Hindlimb muscle (tissue), 1 donor: ENCODE measurements around the gene GINS2. TPM values are rescaled to one million over a fixed set of nuclear protein-coding genes. Genes with fewer than 3 reads are reported as not detected.

Experiments used
- DNase-seq: peaks from one replicate; pipeline ENCODE4 v3.0.0-alpha.2; 2013
- polyA plus RNA-seq: library from polyadenylated mRNA; unstranded; fragments of 120-200 nt; gene quantifications from one replicate; pipeline ENCODE4 v1.2.1, GENCODE V29; 2013; ENCODE audit not compliant: insufficient read length

GINS2 gene
- polyA plus RNA-seq, 1 donor: 6.5 TPM

DNA sequence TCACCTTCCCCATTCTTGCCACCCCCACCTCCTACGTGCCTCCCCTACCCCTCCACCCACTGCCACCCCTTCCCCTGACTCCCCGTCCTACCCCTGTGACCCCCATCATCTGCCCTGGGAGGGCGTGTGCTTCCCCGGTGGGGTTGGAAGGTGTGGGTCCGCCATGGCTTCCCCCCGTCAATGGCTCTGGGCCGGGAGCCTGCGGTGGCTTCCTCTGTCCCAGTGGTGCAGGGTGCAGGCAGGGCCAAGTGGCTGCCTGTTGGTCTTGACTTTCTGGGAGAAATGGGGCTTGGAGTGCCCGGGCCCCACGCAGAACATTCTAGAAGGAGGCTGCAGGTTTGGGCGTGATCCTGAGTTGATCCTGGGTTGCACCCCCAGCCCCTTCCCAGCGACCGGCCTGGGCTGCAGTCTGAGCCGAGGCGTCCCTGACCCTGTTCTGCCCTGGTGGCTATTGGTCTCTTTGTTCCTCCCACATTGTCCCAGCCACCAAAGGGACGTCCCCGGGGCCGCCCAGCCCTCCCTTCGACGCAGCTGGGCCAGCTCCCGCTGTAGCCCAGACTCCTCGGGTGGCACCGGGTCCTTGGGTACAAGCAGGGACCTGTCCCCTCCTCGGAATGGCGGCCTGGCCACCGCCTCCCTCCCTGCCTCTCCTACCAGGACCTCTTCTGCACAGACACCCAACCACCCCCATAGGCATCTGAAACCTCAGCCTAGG is 49.9 kb downstream of the GINS2 start:
- no peak for DNase-seq

DNA sequence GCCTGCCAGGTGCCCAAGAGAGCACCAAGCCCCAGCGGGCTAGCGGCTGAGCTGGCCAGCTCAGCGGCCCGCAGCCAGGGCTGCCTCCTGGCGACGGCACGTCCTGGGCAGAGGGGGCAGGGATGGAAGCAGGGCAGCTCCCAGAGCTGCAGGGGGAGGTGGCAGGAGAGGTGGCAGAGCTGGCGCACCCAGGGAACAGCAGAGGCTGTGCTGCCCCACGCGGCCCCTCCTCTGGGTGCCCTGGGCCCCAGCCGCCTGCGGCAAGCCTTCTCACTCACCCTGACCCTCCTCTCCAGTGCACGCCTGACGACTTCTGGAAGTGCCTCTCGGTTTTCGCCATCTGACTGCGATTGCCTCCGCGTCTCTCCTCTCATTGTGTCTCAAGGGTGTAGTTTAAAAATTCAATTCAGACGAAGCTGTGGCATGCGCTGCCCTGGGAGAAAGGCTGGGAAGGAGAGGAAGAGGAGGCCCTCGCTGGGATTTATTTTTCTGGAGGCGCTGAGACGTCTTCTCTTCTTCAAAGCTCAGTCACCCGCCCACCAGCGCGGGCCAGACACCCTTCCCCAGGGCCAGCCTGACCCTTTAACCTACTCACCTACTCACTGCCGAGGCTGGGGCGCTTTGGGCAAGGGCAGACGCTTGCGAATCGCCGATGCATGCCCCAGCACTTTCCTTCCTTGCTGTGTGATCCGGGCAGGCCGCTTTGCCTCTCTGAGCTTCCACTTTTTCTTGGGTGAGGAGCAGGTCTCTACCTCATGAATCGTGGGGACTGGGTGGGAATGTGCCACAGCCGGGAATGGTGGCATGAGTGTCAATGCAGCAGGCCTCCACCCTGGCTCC is 50.7 kb downstream of the GINS2 start:
- no peak for DNase-seq

DNA sequence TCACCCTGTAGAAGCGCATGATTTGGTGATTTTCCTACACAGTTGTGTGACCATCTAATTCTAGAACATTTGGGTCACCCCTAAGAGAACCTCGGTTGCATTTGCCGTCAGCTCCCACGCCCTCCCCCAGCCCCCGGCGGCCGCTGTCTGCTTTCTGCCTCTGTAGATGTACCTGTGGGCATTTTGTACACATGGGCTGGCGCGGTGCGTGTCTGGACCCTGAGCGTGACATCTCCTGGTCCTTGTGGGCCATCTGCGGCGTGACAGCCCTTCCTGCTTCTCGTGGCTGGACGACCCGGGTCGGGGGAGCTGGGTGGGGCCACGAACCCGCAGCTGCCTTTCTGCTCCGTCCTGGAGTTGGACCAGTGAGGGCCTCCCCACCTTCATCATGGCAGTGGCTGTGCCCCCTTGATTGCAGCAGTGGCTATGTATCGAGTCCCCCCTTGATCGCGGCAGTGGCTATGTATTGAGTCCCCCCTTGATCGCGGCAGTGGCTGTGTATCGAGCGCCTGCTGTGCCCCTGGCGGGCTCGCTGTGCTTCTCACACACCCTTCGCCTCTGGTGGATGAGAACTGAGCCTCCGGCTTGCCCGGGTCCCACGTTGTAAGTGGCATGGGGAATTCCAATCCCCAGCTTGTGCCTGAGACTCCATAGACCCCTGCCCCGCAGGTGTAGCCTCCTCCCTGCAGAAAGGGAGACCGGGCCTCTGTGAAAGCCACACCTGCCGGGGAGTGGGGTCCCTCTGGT is 51.5 kb downstream of the GINS2 start:
- no peak for DNase-seq

DNA sequence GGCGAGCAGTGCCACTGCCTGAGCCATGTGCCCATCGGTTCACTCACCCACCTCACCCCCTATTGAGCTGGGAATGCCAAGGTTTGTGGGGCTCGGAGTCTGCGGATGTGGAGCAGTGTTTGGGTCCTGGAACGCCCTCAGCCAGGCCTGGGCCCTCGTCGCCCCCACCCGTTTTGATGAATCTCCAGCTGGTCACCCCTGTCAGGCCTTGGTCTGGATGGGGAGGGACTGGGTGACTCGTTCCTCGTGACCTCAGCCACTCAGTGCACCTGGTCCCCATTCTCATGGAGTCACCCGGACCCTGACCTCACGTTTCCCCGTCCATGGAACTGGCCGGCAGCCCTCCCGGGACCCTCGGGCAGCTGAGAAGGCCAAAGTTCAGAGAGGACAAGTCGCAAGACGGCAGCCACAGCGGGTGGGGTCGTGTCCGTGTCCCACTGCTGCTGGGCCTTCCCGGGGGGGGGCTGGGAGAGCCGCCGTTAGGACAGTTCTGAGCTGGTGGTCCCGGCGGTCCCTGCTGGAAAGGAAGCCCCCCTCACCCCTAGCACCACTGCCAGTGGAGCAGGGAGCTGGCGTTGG is 52.4 kb downstream of the GINS2 start:
- DNase-seq: no peak

DNA sequence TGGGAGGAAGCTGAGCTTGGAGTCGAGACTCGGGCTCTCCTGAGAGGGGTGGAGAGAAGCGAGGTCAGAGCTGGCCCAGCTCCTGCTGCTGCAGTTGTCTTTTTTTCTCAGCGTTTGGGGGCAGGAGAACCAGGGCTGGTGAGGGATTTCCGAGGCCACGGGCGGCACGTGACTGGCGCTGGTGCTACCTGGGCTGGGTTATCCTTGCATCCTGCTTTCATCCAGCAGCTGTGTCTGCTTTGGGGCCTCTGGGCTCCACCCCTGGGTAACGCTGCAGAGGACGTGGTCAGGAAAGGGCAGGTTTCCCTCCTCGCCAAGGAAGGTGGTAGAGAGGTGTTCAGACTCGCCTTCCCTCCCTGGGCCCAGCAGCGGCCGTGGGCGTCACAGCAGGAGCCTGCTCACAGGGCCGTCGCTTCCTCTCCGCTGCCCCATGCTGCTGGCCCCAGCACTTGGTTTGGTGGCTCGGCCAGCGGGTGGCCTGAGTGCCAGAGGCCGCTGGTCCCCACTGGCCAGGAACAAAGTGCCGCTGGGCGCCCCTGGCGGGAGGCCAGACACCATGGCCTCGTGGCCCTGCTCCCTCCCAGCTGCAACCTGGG is 53.1 kb downstream of the GINS2 start:
- no peak for DNase-seq

DNA sequence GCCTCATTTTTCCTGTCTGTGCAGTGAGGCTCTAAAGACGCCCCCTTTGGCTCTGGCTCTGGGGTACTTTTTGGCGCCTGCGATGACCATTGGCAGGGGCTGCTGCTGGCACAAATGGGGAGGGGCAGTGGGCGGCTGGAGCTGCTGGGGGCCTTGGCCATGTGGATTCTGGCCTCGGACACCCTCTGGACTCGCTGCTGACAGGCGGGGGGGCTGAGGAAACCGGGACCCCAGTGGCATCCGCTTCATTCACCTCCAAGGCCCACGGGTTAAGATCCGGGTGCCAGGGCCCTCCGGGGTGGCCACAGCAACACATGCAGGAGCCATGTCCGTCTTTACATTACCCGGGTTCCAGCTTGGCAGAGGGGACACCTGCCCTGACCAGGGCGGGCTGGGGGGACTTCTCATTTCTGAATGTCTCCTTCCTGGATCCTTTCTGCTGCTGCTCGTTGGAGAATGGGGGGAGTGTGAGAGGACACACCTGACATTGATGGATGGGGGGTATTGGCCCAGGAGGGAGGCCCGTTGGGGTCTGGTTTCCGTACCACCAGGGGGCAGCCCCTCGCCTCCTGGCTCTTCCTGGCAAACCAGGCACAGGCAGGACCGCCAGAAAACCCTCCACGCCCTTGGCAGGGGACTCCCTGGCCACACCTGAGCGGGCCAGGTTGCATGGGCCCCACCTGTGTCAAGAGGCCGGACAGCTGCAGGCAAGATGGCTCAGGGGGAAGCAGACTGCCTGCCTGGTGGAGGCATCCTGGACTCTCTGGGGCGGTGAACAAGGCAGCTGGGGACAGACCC is 53.8 kb downstream of the GINS2 start:
- no peak for DNase-seq

DNA sequence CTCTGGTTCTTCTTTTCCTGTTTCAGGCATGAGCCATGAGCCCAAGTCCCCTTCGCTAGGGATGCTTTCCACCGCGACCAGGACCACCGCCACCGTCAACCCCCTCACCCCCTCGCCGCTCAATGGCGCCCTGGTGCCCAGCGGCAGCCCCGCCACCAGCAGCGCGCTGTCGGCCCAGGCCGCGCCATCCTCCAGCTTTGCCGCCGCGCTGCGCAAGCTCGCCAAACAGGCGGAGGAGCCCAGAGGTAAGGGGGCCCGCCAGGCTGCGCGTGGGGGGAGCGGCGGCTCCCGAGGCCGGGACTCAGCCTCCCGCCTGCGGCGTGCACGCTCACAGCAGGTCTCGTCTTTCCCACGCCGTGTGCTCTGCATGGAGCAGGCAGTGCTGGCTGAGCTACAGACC is 54.9 kb downstream of the GINS2 start:
- DNase-seq: no peak

DNA sequence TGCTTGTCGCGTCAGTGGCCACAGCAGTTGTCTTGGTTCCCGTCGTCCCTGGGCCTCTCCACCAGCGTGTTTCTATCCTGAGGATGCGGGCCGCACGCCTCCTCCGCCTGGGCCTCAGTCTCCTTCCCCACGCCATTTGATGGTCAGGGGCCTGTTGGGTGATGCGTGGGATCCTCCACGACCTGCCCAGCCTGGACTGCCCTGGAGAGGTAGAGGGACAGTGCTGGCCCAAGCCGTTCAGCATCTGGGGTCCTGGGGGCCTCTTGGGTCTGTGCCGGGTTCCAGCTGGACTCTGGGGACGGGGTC is 55.4 kb downstream of the GINS2 start:
- no peak for DNase-seq

DNA sequence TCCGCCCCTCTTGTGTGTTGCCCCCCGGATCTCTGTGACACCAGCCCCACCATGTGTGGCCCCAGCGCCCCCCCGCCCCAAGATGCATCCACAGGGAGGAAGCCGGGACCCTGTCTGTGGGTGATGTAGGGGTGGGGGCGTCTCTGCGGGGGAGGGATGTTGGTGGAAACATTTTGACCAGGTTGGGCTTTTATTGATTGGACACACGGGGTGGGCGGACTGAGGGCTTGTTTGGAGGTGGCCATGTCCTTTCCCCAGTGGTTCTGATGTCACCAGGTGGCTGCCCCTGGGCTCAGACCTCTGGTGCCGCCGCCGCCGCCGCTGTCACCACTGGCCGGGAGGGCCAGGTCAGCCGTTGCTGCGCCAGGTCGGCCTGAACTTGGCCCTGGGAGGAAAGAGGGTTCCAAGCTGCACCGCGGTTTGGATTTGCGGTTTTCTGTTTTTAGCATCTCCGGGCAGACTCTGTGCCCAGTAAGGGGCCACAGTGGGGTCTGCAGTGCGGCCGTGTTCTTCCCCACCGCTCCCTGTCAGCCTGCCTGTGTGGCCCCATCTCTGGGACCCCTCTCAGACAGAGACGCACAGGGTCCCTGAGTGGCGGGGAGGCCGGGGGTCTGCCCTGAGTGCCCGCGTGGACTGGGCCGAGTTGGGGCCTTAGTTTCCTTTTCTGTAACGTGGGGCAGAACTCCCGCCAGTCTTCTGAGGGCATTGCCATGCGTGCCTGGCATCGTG is 55.9 kb downstream of the GINS2 start:
- no peak for DNase-seq

DNA sequence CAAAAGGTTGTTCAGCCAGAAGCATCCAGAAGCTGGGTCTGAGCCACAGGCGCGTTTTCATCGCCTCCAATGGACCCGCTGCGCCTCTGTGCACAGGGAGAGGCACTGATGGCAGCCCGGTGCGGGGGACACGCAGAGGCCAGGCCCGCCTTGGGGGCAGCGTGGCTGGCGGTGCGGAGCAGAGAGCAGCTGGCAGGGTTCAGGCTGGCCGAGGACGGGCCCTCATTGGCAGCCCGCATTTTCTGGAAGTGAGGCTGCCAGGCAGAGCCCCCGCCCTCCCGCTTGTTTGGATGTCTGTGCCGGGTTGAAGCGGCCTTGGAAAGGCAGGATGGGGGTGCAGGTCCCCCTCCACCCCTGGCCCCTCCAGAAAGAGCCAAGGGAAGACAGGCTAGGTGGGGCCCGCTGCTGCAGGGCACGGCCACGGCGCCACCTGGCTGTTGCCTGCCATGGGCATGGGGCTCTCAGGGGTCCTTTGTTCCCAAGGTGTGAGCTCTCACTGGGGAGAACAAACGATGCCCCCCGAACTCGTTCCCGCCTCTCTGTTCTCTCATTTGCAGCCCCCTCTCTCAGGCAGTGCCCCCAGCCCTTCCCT is 56.9 kb downstream of the GINS2 start:
- DNase-seq: no peak

DNA sequence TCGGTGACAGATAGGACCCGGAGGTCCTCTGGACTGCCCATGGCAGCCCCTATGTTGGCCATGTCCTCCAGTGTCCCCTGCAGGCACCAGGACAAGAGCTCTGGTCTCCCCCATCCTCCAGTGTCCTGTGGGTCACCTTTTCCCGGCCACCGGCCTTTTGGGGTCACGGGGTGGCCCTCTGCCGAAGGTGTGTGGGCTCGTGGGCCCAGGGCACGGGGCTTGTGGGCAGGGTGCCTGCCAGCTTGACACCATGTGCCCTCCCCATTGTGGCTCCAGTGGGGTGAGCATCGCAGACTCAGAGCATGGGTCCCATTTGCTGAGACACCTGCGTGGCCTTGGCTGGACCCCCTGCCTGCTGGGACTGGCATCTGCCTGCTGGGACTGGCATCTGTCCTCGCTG is 57.5 kb downstream of the GINS2 start:
- no peak for DNase-seq

DNA sequence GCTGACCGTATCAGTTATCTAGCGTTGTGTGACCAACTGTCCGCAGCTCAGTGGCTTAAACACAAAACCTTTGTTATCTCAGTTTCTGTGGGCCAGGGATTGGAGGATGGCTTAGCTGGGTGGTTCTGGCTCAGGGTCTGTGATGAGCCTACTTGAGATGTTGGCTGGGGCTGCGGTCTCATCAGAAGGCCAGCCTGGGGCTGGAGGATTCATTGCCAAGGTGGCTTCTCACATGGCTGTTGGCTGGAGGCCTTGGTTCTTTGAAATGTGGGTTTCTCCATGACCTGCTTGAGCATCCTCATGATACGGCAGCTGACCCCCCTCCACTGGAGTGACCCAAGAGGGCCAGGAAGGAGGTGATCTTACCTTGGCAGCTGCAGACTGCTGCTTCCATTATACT is 58.9 kb downstream of the GINS2 start:
- DNase-seq: no peak

DNA sequence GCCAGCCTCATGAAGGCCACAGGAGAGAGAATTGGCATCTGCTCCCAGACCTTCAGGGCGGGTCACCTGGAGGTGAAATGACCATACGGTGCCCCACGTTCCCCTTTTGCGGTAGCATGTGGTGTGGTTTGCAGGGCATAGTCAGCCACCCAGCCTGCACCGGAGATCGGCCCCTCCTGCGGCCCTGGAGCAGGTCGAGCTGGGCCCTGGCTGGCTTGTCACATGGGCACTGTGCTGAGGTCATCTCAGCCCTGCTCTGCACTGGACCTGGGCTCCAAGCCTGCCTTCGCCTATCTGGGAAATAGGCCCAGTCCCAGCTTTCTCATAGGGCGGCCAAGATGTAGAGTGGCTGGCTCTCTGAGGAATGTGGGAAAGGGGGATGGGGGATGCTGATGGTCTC is 59.4 kb downstream of the GINS2 start:
- no peak for DNase-seq

DNA sequence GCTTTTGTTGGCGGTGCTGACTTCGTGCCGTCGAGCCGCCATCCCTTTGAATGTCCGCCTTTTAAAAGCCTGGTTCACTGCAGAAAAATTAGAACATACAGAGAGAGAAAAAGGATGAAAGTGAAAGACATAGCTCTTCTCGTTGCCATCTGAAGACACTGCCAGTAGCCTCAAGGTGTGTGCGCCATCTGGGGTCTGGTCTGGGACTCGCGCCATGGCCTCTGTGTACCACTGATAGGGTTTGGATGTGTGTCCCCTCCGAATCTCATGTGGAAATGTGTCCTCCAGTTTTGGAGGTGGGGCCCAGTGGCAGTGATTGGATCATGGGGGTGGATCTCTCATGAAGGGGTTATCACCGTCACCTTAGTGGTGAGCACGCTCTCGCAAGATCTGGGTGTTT is 60.1 kb downstream of the GINS2 start:
- DNase-seq: no peak

DNA sequence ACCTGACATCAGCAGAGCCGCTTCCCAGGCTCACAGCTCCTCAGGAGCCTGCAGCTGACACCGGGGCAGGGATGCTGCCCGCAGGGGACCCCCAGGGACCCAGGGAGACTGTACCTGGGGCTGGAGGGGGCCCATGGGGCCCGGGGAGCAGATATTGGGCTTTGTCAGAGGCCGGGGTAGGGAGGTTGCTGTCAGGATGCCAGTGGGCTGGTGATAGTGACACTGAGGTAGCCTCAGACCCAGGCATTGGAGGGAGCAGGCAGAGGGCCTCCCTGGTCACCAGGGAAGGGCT is 60.5 kb downstream of the GINS2 start:
- no peak for DNase-seq

DNA sequence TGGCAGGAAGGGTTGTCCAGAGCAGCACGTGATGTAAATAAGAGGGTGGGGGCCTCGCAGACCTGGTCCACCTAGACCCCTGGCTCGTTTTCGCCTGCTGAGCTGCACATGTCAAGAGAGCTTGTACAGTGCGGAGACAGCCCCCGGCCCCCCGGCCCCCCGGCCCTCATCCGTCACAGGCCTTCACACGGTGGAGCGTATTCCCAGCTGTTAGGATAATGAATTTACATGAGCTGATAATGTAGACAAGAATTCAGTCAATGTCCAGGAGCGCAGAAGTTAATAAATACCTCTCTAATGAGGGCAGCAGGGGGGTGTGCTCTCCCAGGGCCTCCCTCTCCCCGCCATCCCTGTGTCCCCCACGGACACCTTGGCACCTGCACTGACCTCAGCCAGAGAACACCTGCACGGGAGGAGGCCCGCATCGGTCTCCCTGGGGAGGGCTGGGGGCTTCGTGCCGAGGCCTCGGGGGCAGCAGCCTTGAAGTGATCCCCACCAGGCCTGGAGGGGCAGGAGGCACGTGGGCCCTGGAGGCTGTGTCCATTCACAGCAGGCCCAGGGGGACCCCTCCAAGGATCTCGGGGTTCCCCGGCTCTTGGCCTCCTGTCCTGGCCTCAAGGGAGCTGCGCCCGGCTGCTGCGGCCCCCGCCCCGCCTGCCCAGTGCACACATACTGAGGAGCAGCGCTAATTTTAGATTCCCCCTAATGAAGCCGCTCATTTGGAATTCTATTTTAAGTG is 61.1 kb downstream of the GINS2 start:
- no peak for DNase-seq

DNA sequence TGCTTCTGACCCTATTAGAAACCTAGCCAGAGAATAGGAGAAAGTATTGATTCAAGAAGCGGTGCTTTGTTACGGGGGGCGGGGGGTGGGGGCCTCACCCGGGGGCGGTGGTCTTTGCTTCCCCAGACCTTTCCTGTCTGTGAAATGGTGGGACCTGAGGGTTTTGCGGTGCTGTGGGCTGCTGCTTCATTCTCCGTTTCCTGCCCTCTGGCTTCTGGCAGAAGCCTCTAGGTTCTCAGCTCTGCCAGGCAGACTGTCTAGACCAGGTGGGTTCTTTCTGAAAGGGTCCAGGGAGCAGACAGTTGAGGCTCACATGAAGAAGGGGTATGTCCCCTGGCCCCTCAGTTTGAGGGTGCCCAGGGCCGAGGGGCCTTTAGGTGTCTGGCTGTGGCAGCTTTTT is 61.7 kb downstream of the GINS2 start:
- DNase-seq: no peak
